ENCODE results near the gene DHRS7B.

DHRS7B gene

DNA sequence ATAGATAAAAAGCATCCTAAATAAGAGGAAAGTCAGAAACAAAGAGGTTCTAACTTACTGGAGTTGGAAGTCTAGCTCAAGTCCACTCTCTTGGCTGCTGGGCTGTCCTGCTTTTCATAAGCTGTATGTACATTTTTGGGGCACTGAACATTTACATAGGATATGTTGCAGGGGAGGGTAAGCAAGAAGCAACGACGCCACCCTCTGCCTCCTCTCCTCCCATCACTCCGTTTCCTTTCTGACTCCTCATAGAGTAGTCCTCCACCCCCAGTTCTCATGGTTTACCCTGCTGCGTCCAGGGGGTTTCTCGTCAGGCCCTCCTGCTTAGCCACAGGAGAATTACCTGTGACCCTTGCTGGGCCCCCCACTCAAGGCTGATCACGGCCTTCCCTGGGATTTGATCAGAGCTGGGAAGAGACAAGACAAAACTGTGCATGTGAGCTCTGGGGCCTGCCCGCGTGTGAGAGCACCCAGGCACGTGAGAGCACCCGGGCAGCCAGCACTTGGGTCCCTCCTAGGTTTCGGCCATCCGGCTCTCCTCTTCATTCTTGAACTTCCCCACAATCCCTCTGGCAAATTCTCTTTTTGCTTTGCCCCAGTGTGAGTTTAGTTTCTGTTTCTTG is 50.1 kb downstream of the DHRS7B start:
- no peak for TF ChIP-seq CTCF (IDR thresholded peaks at IDR 0.05; ENCODE audit: low read depth, low read length, missing control alignments)
- no peak for DNase-seq (ENCODE audit: extremely low read depth, low read depth)
- no peak overlapping the region for H3K4me3 ChIP-seq (replicated peaks; ENCODE audit: low read depth, low read length)

DNA sequence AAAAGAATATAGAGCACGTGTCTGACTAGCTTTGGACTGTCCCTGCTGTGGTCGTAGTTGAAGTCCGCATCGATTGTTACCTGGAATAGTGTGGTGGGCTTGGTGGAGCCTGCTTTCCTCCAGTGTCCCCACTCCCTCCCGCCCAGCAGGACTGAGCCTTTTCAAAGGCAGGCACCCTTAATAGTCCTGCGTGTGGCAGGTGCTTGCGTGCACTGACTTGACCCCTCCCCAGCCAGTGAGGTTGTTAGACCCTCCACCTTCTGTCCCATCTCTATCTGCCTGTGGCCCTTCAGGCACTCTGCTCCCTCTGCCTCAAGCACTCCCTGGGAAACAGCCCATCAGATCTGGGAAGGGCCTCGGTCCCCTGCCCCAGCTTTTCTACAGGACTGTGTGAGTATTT is 50.6 kb downstream of the DHRS7B start:
- no peak for TF ChIP-seq CTCF (IDR thresholded peaks at IDR 0.05; ENCODE audit: low read depth, low read length, missing control alignments)
- no peak overlapping the region for H3K4me3 ChIP-seq (replicated peaks; ENCODE audit: low read depth, low read length)
- DNase-seq (ENCODE audit: extremely low read depth, low read depth): no peak

DNA sequence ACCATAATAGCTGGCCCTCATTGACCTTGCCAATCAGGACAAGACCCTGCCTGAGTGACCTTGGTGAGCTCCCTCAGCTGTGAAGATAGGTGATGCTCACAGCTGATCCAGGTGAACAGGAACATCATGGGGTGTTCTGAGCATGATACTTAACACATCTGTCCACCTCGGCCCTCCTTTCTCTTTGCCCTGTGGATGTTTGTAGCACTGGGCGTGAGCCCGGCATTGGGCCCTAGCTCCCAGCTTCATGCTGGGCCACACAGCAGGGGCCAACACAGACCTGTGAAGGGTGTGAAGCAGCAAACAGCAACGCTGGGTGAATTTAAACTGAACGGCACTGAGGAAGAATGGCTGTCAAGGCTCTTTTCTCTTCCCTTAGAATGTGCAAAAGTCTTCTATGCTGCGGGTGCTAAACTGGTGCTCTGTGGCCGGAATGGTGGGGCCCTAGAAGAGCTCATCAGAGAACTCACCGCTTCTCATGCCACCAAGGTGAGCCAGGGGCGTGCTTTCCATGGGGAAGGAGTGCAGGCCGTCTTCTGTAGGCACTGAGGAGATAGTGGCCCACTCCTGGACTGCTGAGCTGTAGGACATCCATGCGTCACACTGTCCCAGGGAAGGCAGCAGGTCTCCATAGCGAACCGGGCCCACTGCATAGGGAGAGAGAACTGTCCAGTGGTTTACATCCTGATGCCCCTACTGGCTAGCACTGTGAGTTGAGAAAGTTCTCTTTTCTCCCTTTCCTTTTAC is 51.3 kb downstream of the DHRS7B start:
- DNase-seq (ENCODE audit: extremely low read depth, low read depth): no peak
- TF ChIP-seq CTCF (IDR thresholded peaks at IDR 0.05; ENCODE audit: low read depth, low read length, missing control alignments): no peak
- H3K4me3 ChIP-seq (replicated peaks; ENCODE audit: low read depth, low read length): no peak overlapping the region

DNA sequence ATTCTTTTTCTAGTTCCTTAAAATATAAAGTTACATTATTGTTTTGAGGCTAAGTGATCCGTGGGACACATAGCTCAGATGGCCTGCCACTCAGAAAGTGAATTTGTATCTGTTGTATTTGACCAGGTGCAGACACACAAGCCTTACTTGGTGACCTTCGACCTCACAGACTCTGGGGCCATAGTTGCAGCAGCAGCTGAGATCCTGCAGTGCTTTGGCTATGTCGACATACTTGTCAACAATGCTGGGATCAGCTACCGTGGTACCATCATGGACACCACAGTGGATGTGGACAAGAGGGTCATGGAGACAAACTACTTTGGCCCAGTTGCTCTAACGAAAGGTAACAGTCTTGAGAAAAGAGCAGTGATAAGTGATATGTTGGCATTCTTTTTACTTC is 56.7 kb downstream of the DHRS7B start:
- no peak for TF ChIP-seq CTCF (IDR thresholded peaks at IDR 0.05; ENCODE audit: low read depth, low read length, missing control alignments)
- DNase-seq (ENCODE audit: extremely low read depth, low read depth): no peak
- H3K4me3 ChIP-seq (replicated peaks; ENCODE audit: low read depth, low read length): no peak overlapping the region

DNA sequence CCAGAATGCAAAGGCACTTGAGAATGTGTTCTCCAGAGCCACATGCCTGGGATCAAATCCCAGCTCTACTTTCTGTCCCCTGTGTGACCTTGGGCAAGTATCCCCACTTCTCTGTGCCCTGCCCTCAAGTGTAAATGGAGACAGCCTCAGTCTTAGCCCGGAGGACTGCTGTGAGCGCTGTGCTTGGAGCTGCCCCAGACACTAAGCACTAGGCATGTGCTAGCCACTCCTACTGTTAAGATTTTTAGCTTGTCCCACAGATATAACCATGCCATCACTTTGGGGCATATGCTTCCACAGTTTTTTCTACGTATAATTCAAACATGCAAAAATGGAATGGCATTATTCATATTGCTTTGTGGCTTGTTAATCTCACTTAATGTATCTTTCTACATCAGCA is 57.8 kb downstream of the DHRS7B start:
- no peak for DNase-seq (ENCODE audit: extremely low read depth, low read depth)
- no peak overlapping the region for H3K4me3 ChIP-seq (replicated peaks; ENCODE audit: low read depth, low read length)
- no peak for TF ChIP-seq CTCF (IDR thresholded peaks at IDR 0.05; ENCODE audit: low read depth, low read length, missing control alignments)

- no peak for TF ChIP-seq CTCF (IDR thresholded peaks at IDR 0.05; ENCODE audit: low read depth, low read length, missing control alignments)
- no peak overlapping the region for H3K4me3 ChIP-seq (replicated peaks; ENCODE audit: low read depth, low read length)
- DNase-seq (ENCODE audit: extremely low read depth, low read depth): no peak
These were observed 58.3 kb downstream of the DHRS7B start for GRCh38 chr17:21185061-21185460.
